Measurements from ENCODE around the gene ENAH. TPM values are rescaled to one million over a fixed set of nuclear protein-coding genes. Genes with fewer than 3 reads are reported as not detected.

The ENAH gene
- polyA plus RNA-seq, 1 experiment = 121 TPM

DNA sequence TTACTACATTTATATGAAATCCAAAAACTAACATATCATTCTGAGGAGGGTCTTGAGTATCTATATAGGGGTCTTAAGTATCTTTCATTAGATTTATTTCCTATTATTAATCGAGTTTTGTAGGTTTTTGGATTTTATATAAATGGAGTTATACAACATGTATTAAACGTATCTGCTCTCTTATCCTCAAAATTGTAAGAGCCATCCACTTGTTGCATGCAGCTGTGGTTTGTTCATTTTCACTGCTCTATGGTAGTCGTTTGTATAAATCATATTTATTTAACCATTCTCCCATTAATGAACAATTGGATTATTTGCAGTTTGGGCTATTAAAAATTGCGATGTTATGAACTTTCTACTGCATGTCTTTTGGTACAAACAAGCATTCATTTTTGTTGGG is 97.1 kb downstream of the ENAH start:
- H3K27me3 ChIP-seq (ENCODE audit: control insufficient read depth, insufficient read depth, low read length) = no peaks in the 10 kb centered on the region
- TF ChIP-seq, protein P1, sequence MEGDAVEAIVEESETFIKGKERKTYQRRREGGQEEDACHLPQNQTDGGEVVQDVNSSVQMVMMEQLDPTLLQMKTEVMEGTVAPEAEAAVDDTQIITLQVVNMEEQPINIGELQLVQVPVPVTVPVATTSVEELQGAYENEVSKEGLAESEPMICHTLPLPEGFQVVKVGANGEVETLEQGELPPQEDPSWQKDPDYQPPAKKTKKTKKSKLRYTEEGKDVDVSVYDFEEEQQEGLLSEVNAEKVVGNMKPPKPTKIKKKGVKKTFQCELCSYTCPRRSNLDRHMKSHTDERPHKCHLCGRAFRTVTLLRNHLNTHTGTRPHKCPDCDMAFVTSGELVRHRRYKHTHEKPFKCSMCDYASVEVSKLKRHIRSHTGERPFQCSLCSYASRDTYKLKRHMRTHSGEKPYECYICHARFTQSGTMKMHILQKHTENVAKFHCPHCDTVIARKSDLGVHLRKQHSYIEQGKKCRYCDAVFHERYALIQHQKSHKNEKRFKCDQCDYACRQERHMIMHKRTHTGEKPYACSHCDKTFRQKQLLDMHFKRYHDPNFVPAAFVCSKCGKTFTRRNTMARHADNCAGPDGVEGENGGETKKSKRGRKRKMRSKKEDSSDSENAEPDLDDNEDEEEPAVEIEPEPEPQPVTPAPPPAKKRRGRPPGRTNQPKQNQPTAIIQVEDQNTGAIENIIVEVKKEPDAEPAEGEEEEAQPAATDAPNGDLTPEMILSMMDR (IDR thresholded peaks at IDR 0.05; ENCODE audit: low read depth, low read length) = no peak
- H3K4me3 ChIP-seq (ENCODE audit: low read depth, low read length) = no peak overlapping the region
- DNase-seq (ENCODE audit: low read depth, low spot score) = no peak
- ChIA-PET CTCF (interaction anchor here (1.5 to 2.7 kb wide), 2 partner anchors 216 to 222 kb away, joined by 4 to 7 read pairs; partner anchors contain the start of gene SRP9), POLR2A (no interaction called here)
- H3K9me3 ChIP-seq (ENCODE audit: control insufficient read depth, insufficient read depth, low read length) = no peaks in the 10 kb centered on the region
- H3K27ac ChIP-seq (ENCODE audit: low read depth, low read length) = no peak overlapping the region

DNA sequence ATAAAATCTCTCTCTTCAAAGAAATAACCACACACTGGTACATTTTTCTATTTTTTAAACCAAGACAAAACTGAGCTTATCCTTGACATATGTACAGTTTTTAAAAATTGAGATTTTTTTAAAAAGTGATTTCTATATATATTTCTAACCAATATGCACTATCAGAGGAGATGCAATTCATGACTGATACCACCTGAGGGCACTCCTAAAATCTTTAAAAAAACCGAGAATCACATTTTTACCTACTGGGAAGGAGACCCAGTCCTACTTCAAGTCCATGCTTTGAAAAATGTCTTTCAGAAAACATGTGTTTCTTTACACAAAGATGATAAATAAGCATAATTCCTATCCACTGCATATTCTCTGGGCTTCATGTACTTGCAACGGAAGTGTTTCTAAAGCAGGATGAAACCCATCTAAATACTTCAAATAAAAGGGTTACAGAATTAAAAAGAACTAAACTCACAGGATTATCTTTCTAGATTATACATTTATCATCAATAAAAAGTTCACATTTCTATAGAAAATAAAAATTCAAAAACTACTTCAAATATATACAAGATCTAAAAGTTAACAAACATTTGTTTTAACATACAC is 98.6 kb downstream of the ENAH start:
- no peaks in the 10 kb centered on the region for H3K9me3 ChIP-seq (ENCODE audit: control insufficient read depth, insufficient read depth, low read length)
- ChIA-PET POLR2A (interaction anchor here (1.0 kb wide), 1 partner anchor 213 kb away, joined by 4 read pairs; no protein-coding TSS in a partner anchor), CTCF (interaction anchor here (0.5 to 4.2 kb wide), 17 partner anchors 9 to 223 kb away, joined by 3 to 34 read pairs (median 5); partner anchors contain the start of gene SRP9)
- no peak overlapping the region for H3K4me3 ChIP-seq (ENCODE audit: low read depth, low read length)
- H3K27ac ChIP-seq (ENCODE audit: low read depth, low read length) = no peak overlapping the region
- TF ChIP-seq, protein P1 (IDR thresholded peaks at IDR 0.05; ENCODE audit: low read depth, low read length) = peak; percentile 62
- DNase-seq (ENCODE audit: low read depth, low spot score) = no peak
- H3K27me3 ChIP-seq (ENCODE audit: control insufficient read depth, insufficient read depth, low read length) = no peaks in the 10 kb centered on the region

DNA sequence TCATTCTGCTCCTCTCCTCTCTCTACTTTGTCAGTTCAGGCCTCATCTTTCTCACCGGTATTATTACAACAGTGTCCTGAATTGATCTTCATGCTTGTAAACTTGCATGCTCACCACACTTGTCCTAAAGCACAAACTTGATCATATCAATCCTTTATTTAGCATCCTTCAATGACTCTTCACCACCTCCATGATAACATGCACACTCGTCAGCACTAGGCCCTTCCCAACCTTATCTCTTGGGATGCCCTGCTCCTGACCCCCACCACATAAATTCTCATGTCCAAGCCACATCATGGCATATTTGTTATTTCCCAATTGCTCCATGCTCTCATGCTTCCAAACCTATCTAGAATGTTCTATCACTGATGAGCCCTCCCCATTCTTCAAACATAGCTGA is 103.1 kb downstream of the ENAH start:
- ChIA-PET CTCF (interaction anchor here (0.5 to 0.8 kb wide), 2 partner anchors 223 to 230 kb away, joined by 3 to 10 read pairs; no protein-coding TSS in a partner anchor), POLR2A (no interaction called here)
- DNase-seq (ENCODE audit: low read depth, low spot score) = no peak
- no peaks in the 10 kb centered on the region for H3K9me3 ChIP-seq (ENCODE audit: control insufficient read depth, insufficient read depth, low read length)
- TF ChIP-seq, protein P1 (IDR thresholded peaks at IDR 0.05; ENCODE audit: low read depth, low read length) = no peak
- no peaks in the 10 kb centered on the region for H3K27me3 ChIP-seq (ENCODE audit: control insufficient read depth, insufficient read depth, low read length)
- no peak overlapping the region for H3K27ac ChIP-seq (ENCODE audit: low read depth, low read length)
- no peak overlapping the region for H3K4me3 ChIP-seq (ENCODE audit: low read depth, low read length)

DNA sequence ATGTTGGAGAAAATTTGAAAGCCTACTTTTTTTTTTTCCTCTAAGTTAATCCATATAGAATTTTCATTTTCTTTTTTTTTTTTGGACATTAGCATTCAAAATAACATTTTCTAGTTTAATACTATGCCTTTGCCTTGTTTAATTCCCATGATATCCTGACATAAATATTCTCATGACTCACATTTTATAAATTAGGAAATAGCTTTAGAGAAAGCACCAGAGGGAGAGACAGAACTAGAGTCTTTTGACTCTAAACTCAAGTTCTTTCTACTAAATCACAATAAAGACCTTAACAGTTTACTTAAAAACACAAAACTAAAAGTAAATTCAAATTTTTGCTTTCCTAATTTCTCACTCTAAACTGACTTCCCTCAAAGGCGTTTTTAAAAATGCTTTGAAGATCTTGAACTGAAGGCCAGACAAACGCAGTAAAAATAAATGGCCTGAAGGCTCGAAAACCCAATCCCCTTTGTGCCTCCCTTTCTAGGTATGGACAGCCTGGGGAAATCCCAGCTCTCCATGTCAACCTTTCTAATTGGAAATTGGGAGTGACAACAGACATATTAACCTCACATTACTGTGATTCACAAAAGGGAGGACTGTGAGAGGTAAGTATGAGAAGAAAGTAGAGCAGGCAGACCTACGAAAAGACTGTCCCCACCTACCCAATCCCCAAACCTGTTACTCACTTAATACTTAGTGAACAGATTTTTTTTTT is 104.6 kb downstream of the ENAH start:
- POLR2A ChIA-PET = no interaction called here
- H3K27ac ChIP-seq (ENCODE audit: low read depth, low read length) = peak overlapping the region; percentile 62

More for the DNA sequence above, 104.6 kb downstream of the ENAH start:
- CTCF ChIA-PET = no interaction called here
- Histone ChIP-seq H3K27me3 (ENCODE audit: control insufficient read depth, insufficient read depth, low read length) (no peaks in the 10 kb centered on the region), H3K9me3 (ENCODE audit: control insufficient read depth, insufficient read depth, low read length) (no peaks in the 10 kb centered on the region), H3K4me3 (ENCODE audit: low read depth, low read length) (no peak overlapping the region)
- no peak for DNase-seq (ENCODE audit: low read depth, low spot score)
- TF ChIP-seq, protein P1 (IDR thresholded peaks at IDR 0.05; ENCODE audit: low read depth, low read length) = no peak

Measured in AG04450 (cell line).